ENCODE results near the gene SUMF1.
A peak's percentile ranks its signal among the peaks of the same experiment; 100 is the strongest.

SUMF1 gene

DNA sequence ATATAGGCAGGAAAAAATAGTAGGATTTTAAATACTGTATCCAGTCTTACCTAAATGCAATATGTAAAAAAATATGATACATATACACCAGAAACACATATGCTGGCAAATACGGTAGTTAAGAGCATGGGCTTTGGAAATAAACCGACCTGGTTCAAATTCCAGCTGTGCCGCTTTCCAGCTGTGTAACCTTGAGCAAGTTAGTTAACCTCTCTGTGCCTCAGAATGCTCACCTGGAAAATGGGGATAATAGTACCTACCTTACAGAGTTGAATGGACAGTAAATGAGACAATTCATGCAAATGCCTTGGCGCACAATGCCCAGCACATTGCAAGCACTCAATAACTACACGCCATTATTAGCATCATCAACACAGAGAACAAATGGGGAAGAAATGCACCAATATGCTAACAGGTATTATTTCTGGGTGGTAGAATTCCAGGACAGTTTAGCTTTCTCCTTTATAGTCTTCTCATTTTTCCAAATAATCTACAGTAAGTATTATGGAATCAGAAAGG lies 50.6 kb downstream of the SUMF1 start:
- DNase-seq (ENCODE audit: low read depth in 2 of 2): no peak

DNA sequence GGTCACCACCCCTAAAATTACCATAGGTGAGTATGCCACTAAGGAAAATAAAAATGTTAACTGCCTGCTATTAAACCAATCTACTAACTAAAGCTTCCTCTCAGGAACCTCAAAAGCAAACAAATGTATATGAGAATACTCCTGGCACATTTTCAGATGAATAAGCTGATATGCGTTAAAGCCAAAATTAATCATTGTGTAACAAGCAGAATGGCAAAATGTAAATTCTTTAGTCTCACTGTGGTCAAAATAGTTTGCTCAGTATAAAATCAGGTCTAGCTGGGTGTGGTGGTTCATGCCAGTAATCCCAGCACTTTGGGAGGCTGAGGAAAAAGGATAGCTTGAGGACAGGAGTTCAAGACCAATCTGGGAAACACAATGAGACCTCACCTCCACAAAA lies 53.6 kb downstream of the SUMF1 start:
- DNase-seq (ENCODE audit: low read depth in 2 of 2): no peak

DNA sequence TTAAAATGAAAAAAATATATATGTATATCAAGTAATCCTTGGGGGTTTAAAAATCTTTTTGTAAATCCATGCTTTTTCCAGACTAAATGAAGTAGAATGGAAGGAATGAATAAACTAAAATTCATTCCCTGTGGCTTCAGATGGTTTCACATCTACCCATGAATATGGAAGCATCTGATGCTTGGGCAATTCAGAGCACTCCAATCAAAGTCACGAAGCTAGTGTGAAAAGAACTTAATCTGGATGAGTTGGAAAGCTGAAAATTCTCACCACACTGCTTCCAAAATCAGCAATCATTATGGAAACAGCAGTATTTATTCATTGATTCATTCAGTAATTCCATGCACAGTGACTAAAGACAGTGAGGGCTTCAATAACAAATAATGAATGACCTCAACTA lies 55.2 kb downstream of the SUMF1 start:
- DNase-seq (ENCODE audit: low read depth in 2 of 2): no peak

DNA sequence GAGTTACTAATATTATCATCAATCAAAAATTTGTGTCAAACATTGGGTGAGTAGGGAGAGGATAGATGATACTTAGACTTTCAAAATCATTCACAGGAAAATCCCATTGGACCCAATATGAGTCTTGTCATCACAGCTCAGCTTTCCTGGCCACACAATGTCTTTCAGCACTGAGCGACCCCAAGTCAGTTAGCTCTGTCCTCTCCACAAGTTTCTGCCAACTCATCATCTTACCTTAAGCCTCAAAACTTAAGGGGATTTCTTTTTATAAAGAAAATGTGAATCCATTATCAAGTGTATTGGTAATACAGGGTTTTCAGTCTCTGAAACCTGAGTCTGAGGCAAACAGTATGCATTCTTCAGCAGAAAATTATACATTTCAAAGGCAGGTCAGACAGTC lies 55.8 kb downstream of the SUMF1 start:
- no peak for DNase-seq (ENCODE audit: low read depth in 2 of 2)

DNA sequence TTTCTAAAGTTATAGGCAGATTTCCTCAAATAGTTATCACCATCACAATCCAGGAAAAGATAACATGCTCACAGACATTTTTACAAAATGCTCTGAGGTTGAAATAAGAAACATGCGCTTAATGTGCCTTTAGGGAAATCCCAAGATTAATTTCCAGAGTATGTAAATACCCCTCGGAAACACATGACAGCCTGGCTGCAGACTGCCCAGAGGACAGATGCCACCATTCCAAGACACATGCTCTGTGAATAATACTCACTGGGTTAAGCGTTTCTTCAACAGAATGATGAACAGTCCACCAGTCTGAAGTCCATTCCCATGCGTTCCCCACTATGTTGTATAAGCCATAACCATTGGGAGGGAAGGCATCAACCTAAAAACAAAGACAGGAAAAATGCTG lies 56.5 kb downstream of the SUMF1 start:
- no peak for DNase-seq (ENCODE audit: low read depth in 2 of 2)

DNA sequence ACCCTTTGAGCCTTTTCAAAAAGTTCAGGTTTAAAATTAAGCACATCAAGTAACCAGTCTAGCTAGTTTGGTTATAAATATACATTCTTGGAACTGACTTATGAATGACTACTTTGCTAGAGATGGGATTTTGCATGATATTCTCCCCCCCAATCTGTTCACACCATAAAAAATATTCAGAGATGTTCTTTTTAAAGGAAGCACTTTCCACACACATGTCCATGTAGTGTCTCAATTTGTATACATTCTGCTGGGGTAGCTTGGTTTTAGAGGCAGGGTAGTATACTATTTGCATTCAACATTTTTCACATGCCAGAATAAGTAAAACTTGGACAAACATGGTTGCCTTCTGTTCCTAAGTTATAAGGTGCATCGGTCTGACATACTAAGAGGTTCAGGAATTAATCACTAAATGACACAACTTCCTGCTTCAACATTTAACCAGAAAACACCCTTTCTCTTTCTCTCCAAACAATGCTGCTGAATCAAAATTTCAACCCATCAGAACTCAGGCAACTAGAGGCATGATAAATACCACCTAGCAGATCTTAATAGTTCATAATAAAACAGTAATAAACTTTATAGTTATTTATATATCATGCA lies 57.0 kb downstream of the SUMF1 start:
- no peak for DNase-seq (ENCODE audit: low read depth in 2 of 2)

DNA sequence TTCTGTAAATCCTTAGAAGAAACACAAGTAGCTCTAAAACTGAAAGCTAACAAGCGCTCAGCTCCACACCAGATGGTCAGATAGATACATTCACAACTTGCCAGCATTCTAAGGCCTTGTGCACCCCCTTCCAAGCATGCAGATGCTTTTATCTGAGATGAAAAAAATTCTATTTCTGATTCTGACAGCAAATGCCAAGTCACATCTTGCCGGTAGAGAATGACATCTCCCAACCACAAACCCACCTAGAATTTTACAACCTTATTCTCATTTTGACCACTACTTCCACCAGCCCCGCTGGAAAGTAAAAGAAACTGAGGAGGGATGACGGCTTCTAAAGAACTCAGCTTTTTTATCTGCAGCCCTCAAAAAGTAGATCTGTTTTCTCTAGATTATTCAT lies 57.7 kb downstream of the SUMF1 start:
- DNase-seq (ENCODE audit: low read depth in 2 of 2): peak in 1 of 2 experiments; percentile 16

DNA sequence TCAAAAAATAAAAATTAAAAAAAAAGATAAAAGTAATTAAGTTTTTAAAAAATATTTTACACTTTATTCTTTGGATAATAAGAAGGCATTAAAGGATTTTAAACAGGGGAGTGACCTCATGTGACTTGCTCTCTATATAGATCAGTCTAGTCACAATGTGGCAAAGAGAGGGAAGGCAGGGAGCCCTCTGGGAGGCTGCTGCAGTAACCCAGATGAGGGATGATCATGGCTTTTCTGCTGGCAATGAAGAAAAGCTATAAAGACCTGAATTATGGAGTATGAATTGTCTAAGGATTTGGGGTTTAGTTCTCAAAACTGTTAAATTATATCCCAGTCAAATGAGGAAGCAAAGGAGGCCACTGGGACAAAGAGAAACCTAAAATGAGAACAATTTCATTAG lies 58.1 kb downstream of the SUMF1 start:
- DNase-seq (ENCODE audit: low read depth in 2 of 2): no peak

DNA sequence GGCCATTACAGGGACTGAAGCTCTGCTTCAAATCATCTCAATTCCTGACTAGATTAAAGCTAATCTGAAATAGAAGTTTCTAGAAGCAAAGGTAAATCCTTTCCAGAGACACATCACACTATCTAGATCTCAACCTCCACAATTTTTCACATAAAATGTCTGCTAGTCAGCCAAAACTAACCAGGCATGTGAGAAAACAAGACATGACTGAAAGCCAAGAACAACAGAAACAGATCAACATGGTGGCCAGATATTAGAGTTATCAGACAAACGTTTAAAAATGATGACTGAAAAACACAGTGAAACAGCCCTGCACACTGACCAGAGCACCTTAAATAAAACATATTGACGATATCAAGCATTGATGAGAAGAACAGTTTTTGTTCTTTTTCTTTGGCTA lies 59.1 kb downstream of the SUMF1 start:
- DNase-seq (ENCODE audit: low read depth in 2 of 2): no peak

DNA sequence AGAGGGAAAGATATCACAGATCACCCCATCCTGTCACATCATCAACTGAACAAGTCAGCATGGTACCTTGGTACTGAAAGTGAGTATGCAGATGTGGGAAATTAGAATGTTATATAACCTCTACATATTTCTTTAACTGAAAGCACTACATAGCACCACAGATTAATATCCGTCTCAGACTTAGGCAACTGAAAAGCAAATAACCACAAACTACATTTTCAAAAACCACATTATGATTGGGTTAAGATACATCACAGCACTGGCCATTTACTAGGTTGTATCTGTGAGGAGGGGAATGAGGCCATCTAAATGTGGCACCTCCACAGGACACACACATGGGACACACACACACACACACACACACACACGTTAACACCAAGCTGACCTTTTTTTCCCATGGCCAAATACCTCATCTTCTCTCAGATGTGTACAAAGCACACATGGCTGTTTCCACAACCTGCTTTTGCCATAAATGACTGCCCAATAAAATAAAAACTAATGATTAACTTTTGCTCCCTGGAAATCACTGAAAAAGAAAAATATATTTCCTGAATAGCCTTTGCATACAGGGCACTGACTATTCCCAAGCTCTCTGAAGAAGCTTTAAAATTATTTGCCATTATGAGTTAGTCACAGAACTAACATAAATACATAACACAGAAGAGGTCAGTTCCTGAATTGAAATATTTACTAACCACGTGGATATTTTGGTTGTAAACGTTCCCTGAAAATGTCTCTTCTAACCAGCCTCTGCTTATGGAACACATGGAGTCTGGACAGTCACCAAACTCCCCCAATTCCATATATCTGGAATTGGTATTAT lies 60.1 kb downstream of the SUMF1 start:
- no peak for DNase-seq (ENCODE audit: low read depth in 2 of 2)

DNA sequence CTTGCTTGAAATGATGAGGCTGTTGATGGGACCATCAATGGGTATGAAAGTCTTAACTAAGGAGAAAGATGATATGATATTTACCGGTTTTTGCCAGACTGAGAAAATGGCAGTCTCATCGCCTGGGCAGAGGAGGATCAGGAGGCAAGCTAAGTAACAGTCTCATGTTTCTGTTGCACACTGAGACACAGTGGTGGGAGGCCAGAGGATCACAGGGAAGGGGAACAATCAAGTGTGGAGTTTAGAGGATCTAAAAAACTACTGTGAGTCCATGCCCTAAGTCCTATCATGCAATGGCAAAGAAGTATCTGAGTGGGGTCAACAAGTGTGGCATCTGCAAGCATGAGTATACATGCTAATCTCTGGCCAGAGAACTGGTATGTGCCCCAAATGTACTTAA lies 62.2 kb downstream of the SUMF1 start:
- DNase-seq (ENCODE audit: low read depth in 2 of 2): no peak

DNA sequence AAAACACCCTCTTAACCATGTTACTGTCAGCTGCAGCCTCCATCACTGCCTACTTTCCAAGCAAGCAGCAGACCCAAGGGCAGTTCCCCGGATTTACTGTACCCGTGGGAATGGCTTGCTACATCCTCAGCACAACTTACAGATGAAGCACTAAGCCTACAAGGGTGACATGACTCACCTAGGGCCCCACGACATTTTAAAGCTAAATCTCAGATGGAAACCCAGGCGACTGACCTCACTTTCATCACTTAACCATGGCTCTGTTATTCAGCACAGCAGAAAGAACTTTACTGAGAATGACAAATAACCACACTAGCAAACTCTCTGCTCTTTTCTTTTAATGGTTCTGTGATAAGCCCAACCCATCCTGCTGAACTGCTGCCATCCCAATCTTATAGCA lies 65.6 kb downstream of the SUMF1 start:
- peak in 1 of 2 experiments; percentile 6 for DNase-seq (ENCODE audit: low read depth in 2 of 2)

DNA sequence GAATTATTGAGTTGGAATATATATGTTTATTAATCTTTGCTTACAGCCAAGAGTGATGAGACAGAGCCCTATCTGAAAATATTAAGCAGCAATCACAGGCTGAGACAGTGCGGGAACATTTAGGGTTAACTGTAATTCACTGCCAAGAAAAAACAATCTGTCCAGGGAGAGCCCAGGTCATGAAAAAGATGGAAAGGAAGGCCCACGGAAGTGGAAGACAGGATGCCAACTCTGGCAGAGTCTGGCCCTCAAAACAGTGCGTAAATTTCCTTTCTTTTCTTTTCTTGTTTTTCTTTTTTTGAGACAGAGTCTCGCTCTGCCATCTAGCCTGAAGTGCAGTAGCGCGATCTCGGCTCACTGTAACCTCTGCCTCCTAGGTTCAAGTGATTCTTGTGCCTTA lies 67.6 kb downstream of the SUMF1 start:
- DNase-seq (ENCODE audit: low read depth in 2 of 2): no peak

DNA sequence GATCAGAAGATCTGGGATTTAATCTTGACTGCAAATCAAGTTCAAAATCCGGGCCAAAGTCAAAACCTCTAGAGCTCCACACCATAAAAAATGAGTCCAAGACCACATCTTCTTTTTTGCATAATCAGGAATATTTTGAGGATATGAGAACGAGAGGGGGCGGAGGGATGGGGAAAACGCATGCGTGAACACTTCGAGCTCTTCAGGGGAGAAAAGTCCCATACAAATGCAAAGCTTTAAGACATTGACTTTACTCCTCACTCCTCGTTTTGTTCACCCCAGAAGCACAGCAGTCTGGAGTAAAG lies 68.2 kb downstream of the SUMF1 start:
- DNase-seq (ENCODE audit: low read depth in 2 of 2): no peak

DNA sequence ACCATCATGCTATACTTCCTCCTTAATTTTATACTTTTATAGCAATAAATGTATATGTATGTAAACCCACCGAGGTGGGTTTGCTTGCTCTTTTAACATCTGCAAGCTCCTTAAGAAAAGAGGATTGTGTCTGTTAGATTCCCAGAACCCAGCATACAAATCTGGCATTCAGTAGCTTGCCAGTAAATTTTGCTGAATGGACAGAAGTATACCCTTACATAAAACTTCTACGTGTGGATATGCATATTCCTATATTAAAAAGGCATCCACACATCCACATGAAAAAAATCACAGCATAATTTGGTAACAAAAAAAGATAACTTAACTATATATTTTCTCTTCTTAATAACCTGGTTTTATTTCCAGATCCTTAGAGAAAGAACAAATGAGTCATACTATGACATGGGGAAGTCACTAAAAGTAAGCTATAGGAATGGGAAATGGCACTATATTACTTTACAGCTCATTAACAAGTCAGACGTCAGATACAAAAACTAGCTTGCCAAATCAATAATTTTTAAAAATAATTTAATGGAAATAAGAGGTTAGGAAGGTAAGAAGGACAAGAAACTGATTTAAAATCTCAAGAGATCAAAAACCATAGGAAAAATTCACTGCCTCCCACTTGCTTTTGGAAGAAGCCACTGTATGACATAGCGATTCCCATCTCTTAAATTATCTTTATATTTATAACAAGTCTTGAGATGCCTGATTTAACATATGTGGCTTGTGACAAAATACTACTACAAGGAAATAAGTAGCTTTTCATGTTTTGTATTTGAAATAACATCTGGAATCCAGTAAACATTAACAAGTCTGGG lies 68.7 kb downstream of the SUMF1 start:
- no peak for DNase-seq (ENCODE audit: low read depth in 2 of 2)

DNA sequence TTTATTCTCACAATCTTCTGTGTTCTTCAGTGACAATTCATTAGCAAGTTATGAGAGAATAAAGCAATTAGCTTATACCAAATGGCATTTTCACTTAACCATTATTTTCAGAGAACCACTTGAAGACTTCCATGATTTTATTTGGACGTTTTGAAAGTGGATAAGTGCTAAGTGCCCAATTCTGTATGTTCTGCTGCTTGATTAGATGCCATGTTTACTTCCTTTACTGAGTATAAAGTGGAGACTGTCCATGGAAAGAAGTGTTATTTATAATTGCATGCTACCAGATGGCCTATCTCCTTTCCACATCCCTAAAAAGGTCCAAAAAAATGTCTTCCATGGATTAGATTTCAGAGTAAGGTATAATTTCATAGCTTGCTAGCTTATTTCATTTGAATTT lies 69.6 kb downstream of the SUMF1 start:
- DNase-seq (ENCODE audit: low read depth in 2 of 2): no peak

DNA sequence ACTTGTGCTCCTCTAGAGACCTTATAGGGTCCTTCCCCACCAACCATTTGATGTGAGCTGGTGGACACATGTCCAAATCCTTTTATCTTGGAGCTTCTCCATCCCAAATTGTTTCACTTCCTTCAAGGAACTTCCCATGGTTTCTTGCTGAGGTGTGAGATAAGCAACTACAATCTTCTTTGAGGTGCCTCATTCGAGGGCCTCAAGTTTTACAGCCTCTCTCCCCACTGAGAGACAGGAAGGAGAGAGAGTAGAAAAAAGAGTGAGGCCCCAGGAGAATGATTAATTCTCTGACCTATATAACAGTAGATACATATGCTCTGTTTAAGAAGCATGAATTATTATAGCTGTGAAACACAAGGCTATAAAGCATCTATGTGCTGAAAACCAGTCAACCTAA lies 70.5 kb downstream of the SUMF1 start:
- no peak for DNase-seq (ENCODE audit: low read depth in 2 of 2)

DNA sequence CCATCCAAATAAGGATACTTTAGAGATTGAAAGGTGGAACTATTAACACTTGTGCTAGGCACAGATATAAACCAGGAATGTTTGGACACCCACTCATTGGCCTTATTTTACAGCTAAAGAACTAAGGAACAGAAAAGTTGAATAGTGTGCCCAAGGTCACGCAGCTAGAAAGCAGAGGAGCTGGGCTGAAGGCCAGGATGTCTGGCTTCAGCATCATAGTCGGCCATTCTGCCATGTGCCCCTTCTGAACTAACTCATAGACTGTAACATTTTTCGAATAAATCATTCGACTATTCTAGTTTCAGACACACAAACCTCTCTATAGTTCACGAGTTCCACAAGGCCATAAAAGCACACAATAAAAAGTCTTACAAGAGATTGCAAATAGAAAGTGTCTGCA lies 71.1 kb downstream of the SUMF1 start:
- DNase-seq (ENCODE audit: low read depth in 2 of 2): no peak

DNA sequence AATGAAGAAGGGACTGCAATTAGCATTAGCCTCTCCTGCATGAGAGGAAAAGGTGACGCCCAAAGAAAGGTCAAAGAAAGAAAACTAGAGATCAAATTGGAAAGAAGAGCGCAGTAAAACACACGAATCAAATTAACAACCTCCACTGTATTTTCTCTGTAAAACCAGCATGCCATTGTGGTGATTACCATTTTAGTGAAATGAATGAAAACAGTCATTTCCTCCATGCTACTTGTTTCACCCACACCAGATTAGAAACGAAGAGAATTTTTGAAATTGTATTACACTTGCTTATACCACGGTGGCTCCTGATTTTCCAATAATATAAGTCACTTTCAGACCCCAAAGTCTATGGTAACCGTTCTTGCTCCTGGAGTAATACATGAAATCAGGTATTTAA lies 71.6 kb downstream of the SUMF1 start:
- no peak for DNase-seq (ENCODE audit: low read depth in 2 of 2)

DNA sequence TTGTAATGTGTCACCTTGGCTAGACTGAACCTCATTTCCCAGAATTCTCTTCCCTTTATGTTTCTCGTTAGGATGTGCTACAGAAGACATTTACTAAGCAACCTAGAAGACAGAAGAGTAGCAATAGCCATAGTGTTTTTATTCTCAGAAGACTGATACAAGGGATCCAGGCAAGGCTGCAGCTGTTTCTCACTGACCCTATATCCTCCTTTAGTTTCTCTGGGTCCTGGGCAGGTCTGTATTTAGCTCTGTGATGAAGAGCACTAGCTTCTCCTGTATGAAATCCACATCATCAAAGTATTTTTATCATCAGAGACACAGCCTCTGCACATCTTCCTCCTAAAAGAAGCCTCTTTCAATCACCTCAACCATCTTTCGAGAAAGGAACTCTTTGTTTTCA lies 72.5 kb downstream of the SUMF1 start:
- no peak for DNase-seq (ENCODE audit: low read depth in 2 of 2)

DNA sequence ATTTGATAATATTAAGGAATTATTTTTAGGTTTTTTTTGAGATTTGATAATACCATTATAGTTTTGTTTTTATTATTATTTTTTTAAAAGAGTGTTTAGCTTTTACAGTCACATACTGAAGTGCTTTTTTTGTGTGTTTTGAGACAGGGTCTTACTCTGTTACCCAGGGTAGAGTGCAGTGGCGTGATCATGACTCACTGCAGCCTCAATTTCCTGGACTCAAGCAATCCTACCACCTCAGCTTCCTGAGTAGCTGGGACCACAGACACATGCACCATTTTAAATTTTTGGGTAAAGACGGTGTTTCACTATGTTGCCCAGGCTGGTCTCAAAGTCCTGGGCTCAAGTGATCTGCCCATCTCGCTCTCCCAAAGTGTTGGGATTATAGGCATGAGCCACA lies 73.0 kb downstream of the SUMF1 start:
- no peak for DNase-seq (ENCODE audit: low read depth in 2 of 2)

DNA sequence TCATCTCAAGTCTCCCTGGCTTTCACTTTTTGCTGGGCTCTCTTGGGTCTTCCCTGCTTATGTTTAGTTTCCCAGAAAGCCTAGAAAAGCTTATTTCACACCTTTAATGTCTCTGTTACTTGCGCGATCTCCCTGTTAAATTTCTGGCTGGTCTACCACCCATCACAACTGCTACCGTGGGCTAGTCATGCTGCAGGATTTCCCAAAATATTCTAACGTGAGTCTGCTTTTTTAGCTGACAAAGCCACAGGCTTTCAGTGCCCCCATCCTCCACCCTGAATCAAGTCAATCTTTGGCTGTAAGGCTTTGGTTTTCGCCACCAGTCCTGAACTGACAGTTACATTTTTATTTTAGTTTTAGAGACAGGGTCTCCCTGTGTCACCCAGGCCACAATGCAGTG lies 74.1 kb downstream of the SUMF1 start:
- DNase-seq (ENCODE audit: low read depth in 2 of 2): no peak

Measured in stimulated activated CD4-positive, alpha-beta T cell treated with anti-CD3 and anti-CD28 coated beads, Interleukin-12 subunit alpha, Interleukin-12 subunit beta, amount 100 ng/mL, for 24 hours (primary cell).